Psoas muscle (tissue), 8 donors: ENCODE data around the gene ASIC4. TPM values are rescaled to one million over a fixed set of nuclear protein-coding genes. Genes with fewer than 3 reads are reported as not detected.

Source experiments
- ATAC-seq, 4 donors: fragments of 200-7000 bp; cut with Tn5 transposase; one replicate each; pipeline ENCODE4 v1.9.1; 2020; ENCODE audit warnings: moderate library complexity in 3 of 4, mild to moderate bottlenecking in 2 of 4
- DNase-seq, 2 donors: peaks; one replicate each; pipeline ENCODE4 v3.0.0-alpha.2; 2020
- H3K27ac ChIP-seq: fragments of 200-600 bp; one replicate; pipeline ENCODE4 v1.8.0; 2022
- H3K27me3 ChIP-seq, 3 donors: fragments of 200-600 bp in 1 of 3; one replicate each; pipeline versions ENCODE4 v1.6.1 to v1.8.0; 2013 to 2022; ENCODE audit warnings: low read length in 2 of 3, mild to moderate bottlenecking in 2 of 3, moderate library complexity in 1 of 3; ENCODE audit not compliant: insufficient read depth in 3 of 3
- H3K36me3 ChIP-seq, 2 donors: fragments of 200-600 bp in 1 of 2; one replicate each; pipeline versions ENCODE4 v1.6.1 to v1.8.0; 2013 to 2022; ENCODE audit warnings: low read depth in 1 of 2, mild to moderate bottlenecking in 1 of 2, moderate library complexity in 1 of 2; ENCODE audit not compliant: insufficient read depth in 1 of 2
- H3K4me1 ChIP-seq: fragments of 200-600 bp; one replicate; pipeline ENCODE4 v1.8.0; 2022
- H3K4me3 ChIP-seq: fragments of 200-600 bp; one replicate; pipeline ENCODE4 v1.8.0; 2022; ENCODE audit warnings: mild to moderate bottlenecking
- H3K9me3 ChIP-seq: fragments of 200-600 bp; one replicate; pipeline ENCODE4 v1.8.0; 2022
- CTCF ChIP-seq: fragments of 200-600 bp; IDR thresholded peaks from one replicate; pipeline ENCODE4 v1.8.0; 2022; ENCODE audit warnings: antibody characterized with exemption
- WGBS, 3 donors: extraction: QIAGEN DNeasy Blood & Tissue Kit; methylation state at CpG; one replicate each; pipeline versions ENCODE4 v1.1.6 to v1.1.7; 2013; 5-methylcytosine and 5-hydroxymethylcytosine counted together
- intact Hi-C, 2 donors: fragments of 100-400 bp; cut with DNase I; formaldehyde crosslinking; loops; one replicate each; pipeline versions ENCODE4 v1.11.0 to v1.14.2; 2022
- polyA plus RNA-seq, 3 donors: library from polyadenylated mRNA; stranded (reverse); fragments of 200-250 nt; gene quantifications; one replicate each; pipeline ENCODE4 v1.2.3, GENCODE V29; 2013
- total RNA-seq, 4 donors: library from RNA; stranded (reverse); fragmentation: NEBNext Ultra II Directional in 2 of 4; extraction: Animal tissue kit (Norgen Biotek cat#: 25700) in 2 of 4; gene quantifications; one replicate each; pipeline versions ENCODE4 v1.2.1 to v1.2.4, GENCODE V29; 2021 to 2023
- donor health status: healthy with polysubstance abuse.
- donor health status: DM: no; HTN: no; CAD: no; lungs with moderate emphysema.
- donor health status: Bipolar disorder and iron deficiency.
- donor health status: healthy.
- donor health status: DM: yes; HTN: yes; CAD: no.
- donor health status: DM: no; HTN: no; CAD: no.
- donor health status: DM: no; HTN: no; CAD: no.
- donor health status: DM: yes; HTN: yes; CAD: no.

Gene ASIC4
- total and polyA plus RNA-seq, 7 donors, result 0.03 to 0.34 (median 0.26) TPM; not detected in 3

GRCh38 chr2:219475697-219476651 is 38.3 kb upstream of the ASIC4 start:
- no peaks in the 10 kb centered on the region for H3K27me3 ChIP-seq
- H3K9me3 ChIP-seq, result no peaks in the 10 kb centered on the region
- WGBS, 3 donors, result 43 to 59% (median 46%) methylated on average over 14 of the region's 14 CpGs
- H3K4me1 ChIP-seq, result no peaks in the 10 kb centered on the region
- TF ChIP-seq CTCF, result peak; percentile 82
- no peak overlapping the region for H3K4me3 ChIP-seq
- peaks cover 0 to 90% of the 10 kb centered on the region in 2 donors for H3K36me3 ChIP-seq
- DNase-seq (peak; percentile 66 to 80), ATAC-seq (peak; percentile 50 to 74 (median 69))
- intact Hi-C loops, result loop anchor here in 1 of 2 donors (5.0 kb wide), 1 partner anchor 51 kb away; no protein-coding TSS in a partner anchor
- no peak overlapping the region for H3K27ac ChIP-seq

GRCh38 chr2:219476652-219477151 is 37.6 kb upstream of the ASIC4 start:
- H3K4me3 ChIP-seq, result no peak overlapping the region
- ATAC-seq (peak in 1 of 4 donors; percentile 3), DNase-seq (no peak)
- peaks cover 0 to 90% of the 10 kb centered on the region in 2 donors for H3K36me3 ChIP-seq
- WGBS, 3 donors, result 29 to 41% (median 36%) methylated on average over 16 of the region's 16 CpGs
- no peak for TF ChIP-seq CTCF
- H3K27me3 ChIP-seq, result no peaks in the 10 kb centered on the region
- no peaks in the 10 kb centered on the region for H3K4me1 ChIP-seq
- H3K27ac ChIP-seq, result no peak overlapping the region
- intact Hi-C loops, result loop anchor here in 1 of 2 donors (5.0 kb wide), 1 partner anchor 51 kb away; no protein-coding TSS in a partner anchor
- no peaks in the 10 kb centered on the region for H3K9me3 ChIP-seq

GRCh38 chr2:219477179-219477578 is 37.1 kb upstream of the ASIC4 start:
- 81 to 82% (median 82%) methylated on average over 13 of the region's 13 CpGs for WGBS, 3 donors
- DNase-seq (no peak), ATAC-seq (no peak)
- H3K4me3 ChIP-seq, result no peak overlapping the region
- H3K27me3 ChIP-seq, result no peaks in the 10 kb centered on the region
- no peaks in the 10 kb centered on the region for H3K4me1 ChIP-seq
- peaks cover 0 to 90% of the 10 kb centered on the region in 2 donors for H3K36me3 ChIP-seq
- intact Hi-C loops, result loop anchor here in 1 of 2 donors (5.0 kb wide), 1 partner anchor 50 kb away; no protein-coding TSS in a partner anchor
- TF ChIP-seq CTCF, result no peak
- H3K9me3 ChIP-seq, result no peaks in the 10 kb centered on the region
- no peak overlapping the region for H3K27ac ChIP-seq

- ATAC-seq (peak in 1 of 4 donors; percentile 4), DNase-seq (peak in 1 of 2 donors; percentile 57)
- no peak overlapping the region for H3K4me3 ChIP-seq
- peak overlapping the region; percentile 50 for H3K27ac ChIP-seq
- intact Hi-C loops, result loop anchor here in 1 of 2 donors (5.0 kb wide), 1 partner anchor 49 kb away; no protein-coding TSS in a partner anchor
- 45 to 68% (median 46%) methylated on average over 15 of the region's 15 CpGs for WGBS, 3 donors
- no peaks in the 10 kb centered on the region for H3K27me3 ChIP-seq
- H3K9me3 ChIP-seq, result no peaks in the 10 kb centered on the region
- H3K36me3 ChIP-seq, result peaks cover 0 to 90% of the 10 kb centered on the region in 2 donors
- no peak for TF ChIP-seq CTCF
- no peaks in the 10 kb centered on the region for H3K4me1 ChIP-seq
Measured at GRCh38 chr2:219477815-219478214, 36.5 kb upstream of the ASIC4 start.
